Gastrocnemius medialis (tissue), 4 donors: ENCODE data around the gene ADAMTS8.

ENCODE experiments used
- POLR2A ChIP-seq, 2 donors: fragments of 450-650 bp; IDR thresholded peaks; one replicate each; pipeline ENCODE4 v1.6.1; 2017; ENCODE audit warnings: antibody characterized with exemption in 2 of 2, mild to moderate bottlenecking in 2 of 2, moderate library complexity in 2 of 2
- TF ChIP-seq, protein P1 (sequence below), 5 experiments: fragments of 450-650 bp in 3 of 5; fragments of 200-600 bp in 2 of 5; sonication (generic) in 2 of 5; IDR thresholded peaks in 4 of 5; conservative IDR thresholded peaks in 1 of 5; 1 replicate in 4 of 5; 2 replicates in 1 of 5; pipeline ENCODE4 v1.5.1; 2016 to 2019; ENCODE audit warnings: antibody characterized with exemption in 5 of 5, mild to moderate bottlenecking in 3 of 5, moderate library complexity in 3 of 5

GRCh38 chr11:130379276-130379675 lies 49.1 kb downstream of the ADAMTS8 start:
- TF ChIP-seq, protein P1, sequence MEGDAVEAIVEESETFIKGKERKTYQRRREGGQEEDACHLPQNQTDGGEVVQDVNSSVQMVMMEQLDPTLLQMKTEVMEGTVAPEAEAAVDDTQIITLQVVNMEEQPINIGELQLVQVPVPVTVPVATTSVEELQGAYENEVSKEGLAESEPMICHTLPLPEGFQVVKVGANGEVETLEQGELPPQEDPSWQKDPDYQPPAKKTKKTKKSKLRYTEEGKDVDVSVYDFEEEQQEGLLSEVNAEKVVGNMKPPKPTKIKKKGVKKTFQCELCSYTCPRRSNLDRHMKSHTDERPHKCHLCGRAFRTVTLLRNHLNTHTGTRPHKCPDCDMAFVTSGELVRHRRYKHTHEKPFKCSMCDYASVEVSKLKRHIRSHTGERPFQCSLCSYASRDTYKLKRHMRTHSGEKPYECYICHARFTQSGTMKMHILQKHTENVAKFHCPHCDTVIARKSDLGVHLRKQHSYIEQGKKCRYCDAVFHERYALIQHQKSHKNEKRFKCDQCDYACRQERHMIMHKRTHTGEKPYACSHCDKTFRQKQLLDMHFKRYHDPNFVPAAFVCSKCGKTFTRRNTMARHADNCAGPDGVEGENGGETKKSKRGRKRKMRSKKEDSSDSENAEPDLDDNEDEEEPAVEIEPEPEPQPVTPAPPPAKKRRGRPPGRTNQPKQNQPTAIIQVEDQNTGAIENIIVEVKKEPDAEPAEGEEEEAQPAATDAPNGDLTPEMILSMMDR (IDR thresholded peaks at IDR 0.05 in 4 of 5, conservative IDR thresholded peaks at IDR 0.05 in 1 of 5): no peak
- no peak for TF ChIP-seq POLR2A (IDR thresholded peaks at IDR 0.05)
